ENCODE measurements around the gene CAMK2D.

- TF ChIP-seq PBX3 (IDR thresholded peaks at IDR 0.05) (no peak), CHD2 (IDR thresholded peaks at IDR 0.05; ENCODE audit: low read length, partially characterized antibody) (no peak), CTCF (IDR thresholded peaks at IDR 0.05) (no peak), POLR2A (IDR thresholded peaks at IDR 0.05; ENCODE audit: low read length) (no peak), NR3C1 (IDR thresholded peaks at IDR 0.05) (no peak)
These were observed 201.6 kb downstream of the CAMK2D start for GRCh38 chr4:113559947-113560346.

All from A549 (cell line).